Renal cortex interstitium (tissue), 11 donors: ENCODE data around the gene KIF5A. TPM values are rescaled to one million over a fixed set of nuclear protein-coding genes. Genes with fewer than 3 reads are reported as not detected.

ENCODE experiments used
- DNase-seq, 11 donors: peaks; one replicate each; pipeline ENCODE4 v3.0.0-alpha.2; 2013; ENCODE audit warnings: low read depth in 9 of 11, low spot score in 4 of 11; ENCODE audit errors: extremely low read depth in 1 of 11
- polyA plus RNA-seq, 3 donors: library from polyadenylated mRNA; unstranded; fragments of 120-200 nt; gene quantifications; one replicate each; pipeline ENCODE4 v1.2.1, GENCODE V29; 2013; ENCODE audit not compliant: insufficient read length in 3 of 3

Gene KIF5A
- polyA plus RNA-seq, 3 donors = 0.50 to 0.88 (median 0.76) TPM

DNA sequence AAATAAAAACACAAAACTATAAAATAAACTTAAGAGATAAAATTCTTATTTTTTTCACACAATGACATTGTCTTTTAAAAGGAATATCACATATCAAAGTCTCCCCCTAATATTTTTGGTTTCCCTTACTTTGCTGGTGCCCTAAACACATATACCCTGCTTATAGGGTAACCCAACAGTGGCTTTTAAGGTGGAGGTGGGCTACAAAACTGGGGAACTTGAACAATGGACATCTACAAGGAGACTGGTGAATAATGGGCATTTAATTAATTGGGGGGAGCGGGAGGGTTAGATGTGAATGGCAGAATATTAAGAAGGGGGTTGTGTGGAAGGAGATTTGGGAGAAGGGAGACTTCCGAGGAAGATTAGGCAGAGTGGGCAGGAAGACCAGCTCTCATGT lies 73.5 kb downstream of the KIF5A start:
- DNase-seq = no peak

DNA sequence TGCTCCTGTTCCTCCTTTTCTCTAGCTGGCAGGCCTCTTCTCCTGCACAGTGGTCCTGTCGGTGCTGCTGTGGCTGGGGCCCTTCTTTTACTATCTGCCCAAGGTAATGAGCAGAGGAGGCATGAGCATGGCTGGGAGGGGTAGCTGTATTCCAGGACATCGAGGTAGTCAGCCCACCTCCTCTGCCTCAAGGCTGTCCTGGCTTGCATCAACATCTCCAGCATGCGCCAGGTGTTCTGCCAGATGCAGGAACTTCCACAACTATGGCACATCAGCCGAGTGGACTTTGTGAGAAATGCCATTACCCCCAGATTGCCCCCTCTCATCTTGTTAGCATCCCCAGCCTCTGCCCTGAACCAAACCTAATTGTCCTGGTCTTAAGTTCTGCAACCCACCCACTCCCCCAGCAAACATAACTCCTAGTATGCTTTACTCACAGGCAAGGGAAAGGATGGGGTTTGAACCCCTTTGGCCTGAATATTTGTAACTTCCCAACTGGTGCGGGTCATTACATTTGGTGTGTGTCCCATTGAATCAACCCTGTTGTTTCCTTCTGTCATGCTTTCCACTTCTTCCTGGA lies 74.1 kb downstream of the KIF5A start:
- no peak for DNase-seq

DNA sequence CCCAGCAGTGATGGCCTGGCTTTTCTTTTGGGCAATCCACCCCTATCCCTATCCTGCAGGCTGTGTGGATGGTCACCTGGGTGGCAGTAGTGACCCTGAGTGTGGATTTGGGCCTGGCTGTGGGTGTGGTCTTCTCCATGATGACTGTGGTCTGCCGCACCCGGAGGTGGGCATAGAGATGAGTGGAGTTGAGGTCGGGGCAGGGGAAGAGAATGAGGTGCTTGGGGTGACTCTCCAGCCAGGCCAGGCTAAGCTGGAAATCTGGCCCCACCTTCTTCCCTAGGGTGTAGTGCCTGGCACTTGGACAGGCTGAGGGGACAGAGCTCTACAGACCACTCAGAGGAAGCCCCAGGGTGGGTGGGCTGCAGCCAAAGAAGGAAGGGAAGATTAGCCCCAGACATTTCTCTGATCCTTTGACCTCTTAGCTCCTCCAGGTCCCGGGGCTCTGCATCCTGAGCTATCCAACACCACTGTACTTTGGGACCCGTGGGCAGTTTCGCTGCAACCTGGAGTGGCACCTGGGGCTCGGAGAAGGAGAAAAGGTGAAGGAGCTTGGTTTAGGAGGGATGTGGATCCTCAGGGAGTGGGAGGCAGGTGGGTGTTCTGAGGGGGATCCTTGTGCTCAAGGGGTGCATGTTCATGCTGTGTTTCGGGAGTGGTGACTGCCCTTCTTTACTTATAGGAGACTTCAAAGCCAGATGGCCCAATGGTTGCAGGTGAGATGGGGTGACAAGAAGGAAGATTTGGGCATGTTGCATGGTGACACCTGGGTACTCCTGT lies 74.8 kb downstream of the KIF5A start:
- DNase-seq = no peak

DNA sequence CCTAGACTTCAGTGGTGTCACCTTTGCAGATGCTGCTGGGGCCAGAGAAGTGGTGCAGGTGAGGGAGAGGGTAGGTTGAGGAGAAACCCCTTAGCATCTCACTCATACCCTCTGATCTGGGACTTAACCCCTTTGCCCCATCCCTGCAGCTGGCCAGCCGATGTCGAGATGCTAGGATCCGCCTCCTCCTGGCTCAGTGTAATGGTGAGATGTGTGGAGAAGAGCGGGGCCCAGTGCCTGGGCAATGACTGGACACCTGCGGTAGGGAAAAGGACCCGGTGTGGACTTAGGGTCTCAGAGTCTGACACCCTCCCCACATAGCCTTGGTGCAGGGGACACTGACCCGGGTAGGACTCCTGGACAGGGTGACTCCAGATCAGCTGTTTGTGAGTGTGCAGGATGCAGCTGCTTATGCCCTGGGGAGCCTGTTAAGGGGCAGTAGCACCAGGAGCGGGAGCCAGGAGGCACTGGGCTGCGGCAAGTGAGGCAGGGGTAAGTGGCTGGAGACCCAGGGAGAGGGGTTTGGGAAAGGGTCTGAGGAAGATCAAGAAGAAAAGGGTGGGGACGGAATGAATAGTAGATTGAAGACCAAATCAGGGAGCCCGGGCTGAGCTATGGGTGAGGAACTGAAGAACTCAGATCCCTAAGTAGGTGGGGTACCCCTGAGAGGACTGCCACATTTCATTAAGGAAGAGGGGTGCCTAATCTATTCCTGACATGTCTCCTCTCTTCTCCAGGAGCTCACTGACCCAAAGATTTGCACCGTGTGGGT lies 75.6 kb downstream of the KIF5A start:
- no peak for DNase-seq

DNA sequence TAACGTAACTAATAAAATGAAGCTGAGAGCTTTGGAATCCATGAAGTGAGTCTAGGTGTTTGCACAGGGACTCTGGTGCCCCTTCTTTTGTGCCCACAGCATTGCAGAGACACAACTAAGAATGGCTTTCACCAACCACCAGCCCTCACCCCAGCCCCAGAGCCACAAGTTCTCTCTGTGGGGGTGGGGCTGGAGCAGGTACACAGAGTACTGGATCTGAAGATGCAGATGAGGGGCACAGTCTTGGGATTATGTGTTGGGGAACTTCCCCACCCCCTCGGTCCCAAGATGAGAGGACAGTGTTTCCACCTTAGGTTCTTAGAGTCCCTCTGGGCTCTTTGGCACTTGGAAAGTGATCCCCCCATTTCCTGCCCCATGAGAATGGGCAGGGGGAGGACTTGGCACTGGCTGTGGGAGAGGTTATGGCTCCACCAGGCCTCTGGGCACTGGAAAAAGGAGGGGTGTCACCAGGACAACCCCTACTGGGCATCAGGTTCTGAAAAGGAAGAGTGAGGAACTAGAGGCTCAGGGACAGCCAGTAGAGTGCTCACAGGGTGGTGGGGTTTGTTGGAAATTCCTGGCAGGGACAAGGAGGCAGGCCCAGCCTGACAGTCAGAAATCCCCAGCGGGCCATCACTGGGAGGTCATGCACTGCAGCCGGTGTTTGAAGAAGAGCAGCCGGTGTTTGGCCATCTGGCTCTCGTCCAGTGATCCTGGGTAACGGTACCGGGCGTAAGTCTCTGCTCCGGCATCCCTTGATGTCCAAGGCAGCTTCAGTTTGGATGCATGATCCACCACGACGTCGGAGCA lies 76.5 kb downstream of the KIF5A start:
- DNase-seq = no peak

DNA sequence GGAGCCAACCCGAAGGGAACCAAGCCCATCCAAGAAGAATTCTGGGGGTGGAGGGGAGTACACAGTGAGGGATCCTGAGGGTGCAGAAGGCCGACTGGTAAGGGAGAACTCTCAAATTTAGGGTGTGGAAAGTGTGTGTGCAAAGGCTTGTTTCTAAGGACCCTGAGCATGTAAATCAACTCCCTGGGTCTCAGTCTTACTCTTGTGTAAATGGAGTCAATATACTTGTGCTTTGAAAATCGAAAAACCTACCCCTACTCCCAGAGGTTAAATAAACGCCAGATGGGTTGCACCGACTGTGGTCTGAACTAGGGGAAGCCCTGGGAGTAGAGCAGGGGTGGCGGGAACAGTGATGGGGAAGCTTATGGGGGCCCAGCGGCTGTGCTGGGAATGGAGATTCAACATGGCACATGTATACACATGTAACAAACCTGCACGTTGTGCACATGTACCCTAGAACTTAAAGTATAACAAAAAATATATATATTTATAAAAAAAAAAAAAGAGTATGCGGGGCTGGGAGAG lies 77.1 kb downstream of the KIF5A start:
- DNase-seq = no peak

DNA sequence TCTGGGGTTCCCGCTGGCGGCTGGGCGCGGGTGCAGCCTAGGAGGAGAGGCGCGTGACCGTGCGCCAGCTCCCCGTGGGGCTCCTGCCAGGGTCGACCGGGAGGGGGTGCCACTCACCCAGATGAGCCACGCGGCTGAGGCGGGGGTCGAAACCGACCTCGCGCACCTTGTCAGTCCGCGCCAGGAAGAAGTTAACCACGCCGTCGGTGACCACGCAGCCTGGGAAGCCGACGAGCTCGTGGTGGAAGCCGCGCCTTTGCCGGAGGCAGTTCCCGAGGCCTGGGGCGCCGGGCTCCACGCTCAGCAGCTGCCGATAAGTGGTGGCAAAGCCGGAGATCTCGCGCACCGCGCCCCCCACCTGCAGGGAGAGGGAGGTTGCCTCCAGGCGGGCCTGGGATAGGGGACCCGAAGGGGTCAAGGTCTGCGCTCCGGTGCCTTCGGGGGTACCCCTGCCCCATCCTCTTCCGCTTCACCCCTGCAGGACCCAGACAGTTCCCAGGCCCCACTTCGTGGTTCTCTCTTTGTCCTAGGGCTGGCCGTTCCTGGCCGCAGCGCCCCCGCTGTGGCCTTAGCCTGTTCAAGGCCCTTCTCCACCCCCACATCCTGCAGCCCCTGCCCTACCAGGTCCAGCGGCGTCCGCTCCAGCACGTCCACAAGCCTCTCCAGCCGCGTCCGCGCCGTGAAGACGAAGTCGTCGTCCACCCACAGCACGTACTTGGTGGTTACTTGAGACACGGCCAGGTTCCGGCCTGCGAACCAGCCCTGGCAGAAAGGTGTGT lies 77.8 kb downstream of the KIF5A start:
- DNase-seq = no peak

DNA sequence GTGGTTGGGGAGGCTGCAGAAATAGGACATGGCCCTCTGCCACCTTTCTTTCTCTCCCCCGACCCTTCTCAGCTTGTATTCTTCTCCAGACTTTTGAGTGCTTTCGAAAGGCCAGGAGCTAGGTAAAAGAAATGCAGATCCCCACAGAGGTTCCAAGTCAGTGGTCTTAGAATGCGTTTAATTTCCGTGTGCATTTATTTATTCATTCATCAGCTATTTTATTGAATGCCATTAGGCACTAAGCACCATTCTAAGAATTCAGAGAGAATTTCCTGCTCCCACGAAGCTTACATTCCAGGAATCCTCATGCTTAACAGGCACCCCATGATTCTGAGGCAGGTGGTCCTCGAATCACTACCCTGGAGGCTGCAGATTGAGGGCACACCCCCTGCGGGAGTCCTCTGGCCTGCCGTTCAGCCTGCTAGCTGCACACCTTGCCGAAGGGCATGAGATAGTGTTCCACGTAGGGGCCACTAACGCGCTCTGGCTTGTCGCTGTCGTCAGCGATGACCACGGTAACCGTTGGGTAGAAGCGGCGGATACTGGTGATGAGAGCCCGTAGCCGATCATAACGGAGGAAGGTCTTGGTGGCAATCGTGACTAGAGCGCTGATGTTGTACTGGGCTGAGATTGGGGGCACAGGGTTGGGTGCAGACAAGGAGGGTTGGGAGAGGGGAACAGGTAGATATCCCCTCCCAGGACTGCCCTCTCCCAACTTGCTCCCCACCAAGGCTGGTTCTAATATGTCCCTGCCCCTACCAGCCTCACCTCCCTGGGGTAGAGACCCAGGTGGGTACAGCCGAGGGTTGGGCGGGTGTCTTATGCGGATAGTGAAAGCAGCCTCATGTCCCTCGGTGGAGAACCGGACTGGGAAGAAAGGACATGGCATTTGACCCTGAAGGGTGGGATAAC lies 78.7 kb downstream of the KIF5A start:
- DNase-seq = no peak

DNA sequence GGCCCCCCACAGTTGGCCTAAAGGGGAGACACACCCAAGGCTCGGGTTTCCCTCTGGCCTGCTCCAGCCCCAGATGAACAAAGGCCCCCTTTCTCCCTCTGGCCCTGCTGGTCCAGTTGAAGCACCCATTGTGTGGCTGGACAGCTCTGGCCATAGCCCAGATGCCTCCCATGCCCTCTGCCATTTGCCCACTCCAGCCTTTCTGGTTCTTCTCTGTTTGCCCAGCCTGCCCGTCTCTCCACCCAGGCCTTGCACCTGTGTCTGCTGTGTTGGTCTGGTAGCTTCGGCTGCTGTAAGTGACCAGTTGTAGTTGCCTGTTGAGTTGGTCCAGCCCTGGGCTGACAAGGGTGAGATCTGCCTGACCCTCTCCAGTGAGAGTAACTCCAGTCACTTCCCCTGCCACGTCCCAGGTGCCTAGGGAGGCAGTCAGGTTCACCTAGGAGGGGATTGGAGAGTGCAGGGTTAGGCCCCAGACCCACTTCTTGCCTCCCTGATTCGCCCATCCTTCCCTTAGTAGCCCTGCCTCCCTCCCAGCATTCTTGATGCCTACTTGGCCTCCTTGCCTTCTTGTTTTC lies 80.1 kb downstream of the KIF5A start:
- no peak for DNase-seq

DNA sequence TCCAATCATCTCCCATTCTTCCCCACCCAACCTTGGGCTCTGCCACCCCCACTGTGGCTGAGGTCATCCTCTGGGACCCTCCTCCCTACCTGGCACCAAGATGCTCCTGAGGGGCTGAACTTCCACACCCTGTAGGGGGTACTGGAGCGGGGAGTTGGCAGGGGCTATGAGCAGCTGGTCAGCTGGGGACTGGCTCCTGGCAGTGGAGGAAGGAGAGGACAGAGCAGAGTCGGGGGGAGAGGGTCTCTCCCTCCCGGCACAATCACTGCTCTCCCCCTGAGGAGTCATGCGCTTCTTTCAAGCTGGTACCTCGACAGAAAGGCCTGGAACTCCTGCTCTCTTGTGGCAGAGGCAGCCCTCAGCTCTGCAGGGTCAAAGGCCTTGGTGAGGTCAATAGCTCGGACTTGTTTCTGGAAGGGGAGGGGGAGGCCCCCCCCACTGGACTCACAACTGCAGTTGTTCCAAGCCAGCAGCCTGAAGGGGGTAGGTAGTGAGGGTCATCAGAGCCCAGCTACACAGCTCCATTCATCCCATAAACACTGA lies 81.1 kb downstream of the KIF5A start:
- no peak for DNase-seq

DNA sequence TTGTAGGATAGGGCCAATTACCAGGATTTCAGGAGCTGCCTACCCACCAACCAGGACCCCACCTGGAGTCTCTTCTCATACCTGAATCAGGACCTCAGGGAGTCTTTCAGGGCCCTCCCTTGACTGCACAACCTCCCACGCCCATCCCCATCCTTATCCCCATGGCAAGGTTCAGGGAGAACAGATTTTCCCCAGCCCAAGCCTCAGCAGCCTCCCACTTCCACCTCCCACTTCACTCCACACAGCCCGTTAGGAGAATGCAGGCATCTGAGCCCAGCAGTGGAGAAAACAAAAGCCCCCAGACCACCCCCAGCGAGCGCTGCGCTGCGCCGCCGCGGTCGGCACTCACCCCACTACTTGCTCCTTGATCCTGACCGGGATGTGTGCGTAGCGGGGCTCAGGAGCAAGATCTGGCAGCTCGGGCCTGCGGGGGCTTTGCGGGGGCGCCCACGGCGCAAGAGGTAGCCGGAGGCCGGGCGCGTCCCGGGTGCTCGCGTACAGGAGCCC lies 81.8 kb downstream of the KIF5A start:
- no peak for DNase-seq

DNA sequence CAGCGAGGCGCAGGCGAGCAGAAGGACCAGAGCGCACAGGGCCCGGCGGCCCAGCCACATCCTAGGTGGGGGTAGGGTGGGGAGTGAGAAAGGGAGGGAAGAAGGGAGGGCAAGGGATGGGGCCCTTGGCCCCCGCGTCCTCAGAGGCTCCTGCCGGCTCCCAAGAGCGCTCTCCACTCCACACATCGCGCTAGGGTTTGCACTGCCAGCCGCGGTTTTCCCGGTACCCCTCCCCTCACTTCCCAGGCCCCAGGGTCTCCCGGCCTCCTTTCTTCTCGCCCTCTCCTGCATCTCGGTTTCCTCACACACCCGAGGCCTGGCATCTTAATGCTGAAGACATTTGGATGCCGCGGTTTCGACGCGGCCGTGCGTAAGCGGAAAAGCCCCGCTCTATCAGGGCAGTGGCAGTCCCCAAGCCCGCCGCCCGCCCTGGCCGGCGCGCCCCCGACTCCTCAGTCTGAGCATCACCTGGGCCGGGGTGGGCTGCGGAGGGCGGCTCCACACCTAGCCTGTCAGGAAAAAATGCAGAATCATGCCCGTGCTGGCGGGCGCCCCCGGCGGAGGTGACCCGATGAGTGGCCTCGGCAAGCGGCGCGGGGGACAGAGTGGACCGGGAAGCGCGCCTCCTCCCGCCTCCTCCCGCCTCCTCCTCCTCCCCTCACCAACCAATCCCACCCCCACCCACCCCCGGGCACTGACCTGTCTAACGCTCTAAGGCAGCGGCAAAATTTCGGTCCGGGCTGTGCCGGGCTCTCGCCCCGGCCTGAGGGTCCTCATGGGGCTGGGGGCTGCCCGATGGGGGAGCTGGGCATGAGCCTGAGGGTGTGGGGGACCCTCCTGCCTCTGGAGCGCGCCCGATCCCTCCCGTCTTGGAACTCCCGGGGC lies 82.5 kb downstream of the KIF5A start:
- no peak for DNase-seq

DNA sequence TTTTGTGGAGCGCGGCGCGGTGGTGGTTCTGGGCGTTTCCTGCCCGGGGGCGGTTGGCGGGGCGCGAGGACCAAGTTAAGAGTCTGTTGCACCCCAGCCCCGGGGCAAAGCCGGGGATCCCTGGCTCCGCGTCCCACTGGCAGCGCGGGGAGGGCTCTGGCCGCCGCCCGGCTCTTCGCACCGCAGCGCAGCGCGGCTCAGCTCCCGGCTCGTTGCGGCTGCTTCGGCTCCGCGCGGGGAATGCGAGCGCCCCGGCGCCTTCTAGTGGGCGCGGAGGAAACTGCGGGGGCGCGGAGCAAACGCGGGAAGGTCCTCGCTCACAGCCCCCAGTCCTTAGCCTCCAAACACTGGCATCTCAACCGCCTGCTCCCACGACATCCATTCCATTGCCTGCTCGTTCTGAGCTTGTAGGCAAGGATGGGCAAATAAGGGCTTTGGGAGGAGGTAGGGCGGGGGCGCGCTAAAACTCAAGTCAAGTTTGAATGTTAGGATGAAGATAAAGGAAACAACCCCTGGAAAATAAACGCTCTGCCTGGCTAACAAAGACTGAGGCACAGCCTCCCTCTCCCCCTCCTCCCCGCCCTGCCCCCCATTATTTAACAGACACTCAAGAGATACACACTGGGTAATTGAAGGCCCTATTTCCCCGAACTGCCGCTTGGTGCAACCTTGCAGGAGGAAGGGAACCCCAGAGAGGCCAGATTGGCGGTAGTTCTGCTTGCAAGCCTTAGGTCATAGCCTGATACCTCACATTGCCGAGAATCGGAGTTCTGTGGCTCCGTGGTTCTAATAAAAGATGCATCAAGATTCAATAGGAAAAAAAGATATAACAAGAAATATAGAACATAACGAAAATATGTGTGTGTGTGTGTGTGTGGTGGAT lies 83.4 kb downstream of the KIF5A start, which contains the start of gene B4GALNT1:
Gene B4GALNT1, minus strand, starts transcription at position 244 of the 883 bp plus-strand sequence. CDS start 1,069 bp downstream, outside the sequence.
- DNase-seq = no peak
